ENCODE data around the gene TAS1R1.

- TF ChIP-seq CTCF (IDR thresholded peaks at IDR 0.05; ENCODE audit: low read depth, low read length, poor library complexity, severe bottlenecking) (no peak), EZH2phosphoT487 (IDR thresholded peaks at IDR 0.05; ENCODE audit: borderline replicate concordance, low read length) (no peak)
Observed at GRCh38 chr1:6591222-6591621, 36.1 kb downstream of the TAS1R1 start.
